ENCODE data around the gene EFCAB14.
A peak's percentile ranks its signal among the peaks of the same experiment; 100 is the strongest.
"Not testable (repeated sequence)": the region's sequence is repeated elsewhere in the genome, so short reads cannot be mapped to it uniquely, and the experiment has no call there.

The EFCAB14 gene, protein sequence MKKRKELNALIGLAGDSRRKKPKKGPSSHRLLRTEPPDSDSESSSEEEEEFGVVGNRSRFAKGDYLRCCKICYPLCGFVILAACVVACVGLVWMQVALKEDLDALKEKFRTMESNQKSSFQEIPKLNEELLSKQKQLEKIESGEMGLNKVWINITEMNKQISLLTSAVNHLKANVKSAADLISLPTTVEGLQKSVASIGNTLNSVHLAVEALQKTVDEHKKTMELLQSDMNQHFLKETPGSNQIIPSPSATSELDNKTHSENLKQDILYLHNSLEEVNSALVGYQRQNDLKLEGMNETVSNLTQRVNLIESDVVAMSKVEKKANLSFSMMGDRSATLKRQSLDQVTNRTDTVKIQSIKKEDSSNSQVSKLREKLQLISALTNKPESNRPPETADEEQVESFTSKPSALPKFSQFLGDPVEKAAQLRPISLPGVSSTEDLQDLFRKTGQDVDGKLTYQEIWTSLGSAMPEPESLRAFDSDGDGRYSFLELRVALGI

GRCh38 chr1:46718727-46719622 is at the start of gene EFCAB14:
TSS of gene EFCAB14 (minus strand) at chr1:46719114. CDS start at chr1:46718087, 1,027 bp downstream.
- peak; percentile 96 for DNase-seq

- DNase-seq, result no peak
These were observed 49.5 kb upstream of the EFCAB14 start for GRCh38 chr1:46768445-46768844.

DNA sequence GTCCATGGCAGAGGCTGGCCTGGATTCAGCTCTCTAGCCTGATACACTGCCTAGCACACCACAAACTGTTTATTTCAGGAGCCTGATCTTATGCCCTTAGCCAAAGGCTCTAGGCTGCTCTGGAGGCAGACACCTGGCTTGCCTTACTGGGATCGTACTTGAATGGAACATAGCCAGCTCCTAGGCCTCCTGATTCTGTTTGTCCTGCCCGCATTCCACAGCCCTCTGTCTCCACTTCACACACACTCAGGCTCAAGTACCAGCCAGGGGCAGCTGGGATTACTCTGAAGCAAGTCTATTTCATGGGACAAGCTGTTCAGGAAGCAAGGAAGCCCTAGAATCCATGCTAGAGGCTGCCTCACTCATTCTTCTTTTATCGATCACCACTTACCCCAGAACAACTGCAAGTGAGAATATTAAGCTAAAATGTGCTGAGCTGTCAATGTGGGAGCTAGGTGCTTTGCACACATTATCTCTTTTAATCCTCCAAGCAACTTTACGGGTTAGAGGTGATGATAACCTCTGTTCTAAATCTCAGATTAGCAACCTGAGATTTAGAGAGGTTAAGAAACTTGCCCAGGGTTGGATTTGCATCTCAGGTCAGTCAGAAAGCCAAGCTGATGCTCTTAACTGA is 48.9 kb upstream of the EFCAB14 start:
- DNase-seq, result no peak

DNA sequence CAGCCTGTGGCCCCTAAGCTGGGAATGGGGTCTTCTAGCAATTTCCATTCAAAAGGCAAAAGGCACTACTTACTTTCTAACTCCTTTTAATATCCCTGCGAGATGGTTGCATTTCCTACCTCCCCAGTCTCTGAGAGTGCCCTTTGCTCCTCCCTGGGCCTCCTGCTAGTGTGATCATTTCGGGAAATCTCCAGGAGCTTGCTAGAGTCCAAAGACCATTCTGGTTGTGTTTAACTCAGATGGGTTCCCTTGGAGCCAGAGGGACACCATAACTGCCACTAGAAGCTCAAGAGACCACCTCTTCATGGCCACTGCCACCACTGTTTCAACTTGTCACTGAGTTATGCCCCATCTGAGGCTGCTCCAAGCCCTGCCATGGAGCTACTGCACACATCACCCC is 45.5 kb upstream of the EFCAB14 start:
- no peak for DNase-seq

GRCh38 chr1:46761740-46762139 is 42.8 kb upstream of the EFCAB14 start:
- no peak for DNase-seq

DNA sequence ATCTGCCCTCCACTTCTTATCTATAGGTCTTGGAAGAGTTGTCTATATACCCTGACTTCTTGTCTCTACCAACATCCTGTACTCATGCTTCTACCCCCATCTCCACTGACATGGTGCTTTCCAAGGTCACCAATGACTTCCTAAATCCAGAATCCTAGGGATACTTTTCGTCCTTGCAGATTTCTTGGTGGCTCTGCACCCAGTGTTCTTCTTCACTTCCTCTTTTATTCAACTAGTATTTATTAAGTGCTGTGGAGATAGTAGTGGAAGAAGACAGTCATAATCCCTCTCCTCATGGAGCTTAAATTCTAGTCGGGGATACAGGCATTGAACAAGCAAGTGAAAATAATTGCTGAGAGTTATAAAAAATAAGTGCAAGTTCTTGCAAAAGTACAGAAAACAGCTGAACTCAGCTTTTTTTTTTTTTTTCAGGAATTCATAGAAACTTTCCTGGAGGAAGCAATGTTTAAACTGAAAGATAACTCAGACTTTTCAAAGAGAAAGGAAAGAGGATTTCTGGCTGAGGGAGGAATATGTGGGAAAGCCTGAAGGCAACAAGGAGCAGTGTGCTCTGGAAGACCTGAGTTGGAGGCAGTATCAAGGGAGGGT is 41.7 kb upstream of the EFCAB14 start:
- no peak for DNase-seq

- DNase-seq, result no peak
These were observed 39.1 kb upstream of the EFCAB14 start for GRCh38 chr1:46757956-46758528.

- no peak for DNase-seq
These were observed 38.5 kb upstream of the EFCAB14 start for GRCh38 chr1:46757247-46757955.

DNA sequence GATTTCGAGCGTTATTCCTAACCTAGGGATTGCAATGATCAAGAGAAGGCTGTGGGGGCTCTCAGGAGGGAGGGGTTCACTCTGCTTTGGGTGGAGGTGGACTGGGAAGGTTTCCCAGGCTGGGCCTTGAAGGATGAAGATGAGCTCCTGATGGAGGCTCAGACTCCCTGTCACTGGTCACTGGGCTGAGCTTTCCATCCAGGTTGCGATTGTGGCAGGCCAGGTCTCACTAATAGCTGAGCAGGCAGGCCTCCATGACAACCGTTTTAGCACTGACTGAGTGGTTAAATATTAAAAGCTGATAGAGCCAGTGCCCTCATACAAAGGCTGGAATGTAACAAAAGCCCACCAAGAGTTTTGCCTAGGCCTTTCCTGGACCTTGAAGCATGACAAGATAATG is 36.2 kb upstream of the EFCAB14 start:
- no peak for DNase-seq

DNA sequence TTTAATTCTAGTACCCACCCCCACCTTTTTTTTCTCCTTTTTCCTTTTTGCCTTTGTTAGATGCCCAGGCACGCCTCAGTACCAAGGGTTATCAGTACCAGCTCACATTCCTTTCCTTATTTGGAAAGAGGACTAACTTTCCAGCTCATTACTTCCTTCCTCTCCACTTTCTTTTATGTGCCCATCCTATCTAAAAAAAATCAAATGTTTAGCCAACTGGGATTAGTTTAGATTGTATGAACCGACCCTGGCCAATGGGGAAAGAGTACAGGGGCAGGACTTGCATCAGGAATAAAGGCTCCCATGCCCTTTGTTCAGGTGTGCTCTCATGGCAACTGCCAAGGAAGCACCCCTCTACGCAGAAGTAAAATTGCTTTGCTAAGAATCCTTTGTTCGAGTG is 35.8 kb upstream of the EFCAB14 start:
- not testable (repeated sequence) for DNase-seq

- no peak for DNase-seq
These were observed 35.1 kb upstream of the EFCAB14 start for GRCh38 chr1:46753985-46754384.

- no peak for DNase-seq
These were observed 31.0 kb upstream of the EFCAB14 start for GRCh38 chr1:46749921-46750404.

GRCh38 chr1:46749404-46749803 is 30.5 kb upstream of the EFCAB14 start:
- no peak for DNase-seq

DNA sequence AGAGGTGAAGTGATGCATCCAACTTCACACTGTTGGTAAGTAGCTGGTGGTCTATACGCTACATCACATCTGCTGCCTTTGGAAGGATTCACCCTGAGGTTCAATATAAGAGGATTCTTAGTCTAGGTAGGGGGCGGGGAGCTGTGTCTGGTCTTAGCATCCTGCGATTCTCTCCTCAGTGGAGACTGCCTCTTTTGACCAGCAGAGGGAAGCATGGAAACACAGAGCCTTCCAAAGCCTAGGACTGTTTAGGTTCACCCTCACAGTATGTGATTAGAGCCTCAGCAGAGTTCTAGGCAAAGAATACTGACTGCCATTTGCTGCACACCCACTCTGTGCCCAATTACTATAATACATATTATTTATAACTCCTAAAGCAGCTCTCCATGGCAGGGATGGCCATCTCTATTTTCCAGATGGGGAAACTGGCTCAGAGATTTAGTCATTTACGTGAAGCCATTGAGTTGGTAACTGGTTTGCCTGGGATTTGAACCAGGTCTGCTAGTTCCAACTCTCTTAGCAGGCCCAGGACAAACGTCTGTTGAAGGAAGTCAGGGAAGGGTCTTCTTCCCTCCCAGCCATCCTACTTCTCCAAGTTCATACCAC is 28.9 kb upstream of the EFCAB14 start:
- peak; percentile 53 for DNase-seq

DNA sequence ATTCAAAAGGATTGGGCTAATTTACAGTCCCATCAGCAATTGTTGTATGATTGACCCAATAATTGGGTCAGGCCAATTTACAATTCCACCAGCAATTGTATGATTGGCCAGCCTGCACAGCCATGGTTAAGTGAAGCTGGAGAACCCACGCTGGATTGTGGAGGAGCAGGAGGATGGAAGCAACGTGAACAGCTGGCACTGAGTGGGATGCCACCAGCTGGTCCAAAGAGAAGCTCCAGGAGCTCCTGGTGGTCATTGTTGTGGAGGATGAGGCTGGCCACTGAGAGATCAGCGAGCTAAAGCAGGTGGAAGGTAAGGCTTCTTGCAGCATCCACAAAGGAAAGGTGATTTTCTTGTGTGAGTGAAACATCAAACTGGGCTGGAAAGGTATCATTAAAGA is 23.2 kb upstream of the EFCAB14 start:
- no peak for DNase-seq

DNA sequence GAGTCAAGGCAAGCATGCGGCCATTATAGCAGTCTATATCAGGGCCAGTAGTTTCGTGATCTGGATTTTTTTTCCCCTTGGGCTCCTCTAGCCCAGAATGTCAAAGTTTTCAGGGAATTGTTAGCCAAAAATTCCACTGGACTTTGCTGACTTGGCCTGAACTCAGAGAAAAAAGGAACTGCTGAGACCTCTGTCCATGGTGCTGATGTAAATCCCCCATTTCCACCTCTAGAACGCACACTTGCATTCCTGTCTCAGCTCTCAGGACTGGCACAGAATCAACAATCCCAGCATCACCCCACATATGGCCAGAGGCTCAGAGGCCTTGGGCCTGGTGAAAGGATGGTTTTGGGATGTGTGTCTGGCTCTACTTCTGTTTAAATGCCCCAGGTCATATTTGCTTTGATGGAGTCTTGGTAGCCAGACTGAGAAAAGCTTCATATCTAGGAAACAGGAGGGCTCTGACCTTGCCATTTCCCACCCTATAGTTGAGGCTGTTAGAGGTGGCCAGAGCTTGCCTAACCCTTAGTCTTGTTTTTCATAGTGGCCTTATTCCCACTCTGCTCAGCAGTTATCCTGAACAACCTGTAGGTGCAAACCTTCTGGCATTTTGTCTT is 16.9 kb upstream of the EFCAB14 start:
- DNase-seq, result no peak

DNA sequence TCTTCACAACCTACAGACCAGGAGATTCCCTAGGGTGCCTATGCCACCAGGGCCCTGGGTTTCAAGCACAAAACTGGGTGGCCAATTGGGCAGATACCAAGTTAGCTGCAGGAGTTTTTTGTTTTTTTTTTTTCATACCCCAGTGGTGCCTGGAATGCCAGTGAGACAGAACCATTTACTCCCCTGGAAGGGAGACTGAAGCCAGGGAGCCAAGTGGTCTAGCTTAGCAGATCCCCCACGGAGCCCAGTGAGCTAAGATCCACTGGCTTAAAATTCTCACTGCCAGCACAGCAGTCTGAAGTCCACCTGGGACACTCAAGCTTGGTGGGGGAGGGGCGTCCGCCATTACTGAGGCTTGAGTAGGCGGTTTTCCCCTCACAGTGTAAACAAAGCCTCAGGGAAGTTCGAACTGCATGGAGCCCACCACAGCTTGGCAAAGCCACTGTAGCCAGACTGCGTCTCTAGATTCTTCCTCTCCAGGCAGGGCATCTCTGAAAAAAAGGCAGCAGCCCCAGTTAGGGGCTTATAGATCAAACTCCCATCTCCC is 9.5 kb upstream of the EFCAB14 start:
- not testable (repeated sequence) for DNase-seq

GRCh38 chr1:46725736-46726108 is 6.8 kb upstream of the EFCAB14 start:
- DNase-seq, result no peak

GRCh38 chr1:46724991-46725735 is 6.2 kb upstream of the EFCAB14 start:
- DNase-seq, result peak; percentile 79

- DNase-seq, result no peak
These were observed 5.0 kb upstream of the EFCAB14 start for GRCh38 chr1:46723901-46724300.
